Esophagus squamous epithelium (tissue), 5 donors: Measurements from ENCODE around the gene CDH12. TPM values are rescaled to one million over a fixed set of nuclear protein-coding genes. Genes with fewer than 3 reads are reported as not detected.

Experiments
- DNase-seq: peaks from one replicate; lab custom pipeline; 2025; lab: John Stamatoyannopoulos, UW
- H3K27ac ChIP-seq, 4 donors: fragments of 200-600 bp; sonication (generic); one replicate each; pipeline ENCODE4 v1.5.1; 2016 to 2019; ENCODE audit warnings: mild to moderate bottlenecking in 1 of 4
- H3K27me3 ChIP-seq, 4 donors: fragments of 200-600 bp; sonication (generic); 1 replicate in 3 of 4; 2 replicates in 1 of 4; pipeline versions ENCODE4 v1.5.1 to v1.6.0; 2017 to 2021; ENCODE audit warnings: antibody characterized with exemption in 1 of 4
- H3K36me3 ChIP-seq, 3 donors: fragments of 200-600 bp; sonication (generic); one replicate each; pipeline ENCODE4 v1.5.1; 2016 to 2019
- H3K4me1 ChIP-seq, 3 donors: fragments of 200-600 bp; sonication (generic); one replicate each; pipeline ENCODE4 v1.5.1; 2017 to 2019
- H3K4me3 ChIP-seq, 4 donors: fragments of 200-600 bp; sonication (generic); 1 replicate in 3 of 4; 2 replicates in 1 of 4; pipeline ENCODE4 v1.5.1; 2016 to 2019; ENCODE audit warnings: mild to moderate bottlenecking in 2 of 4, moderate library complexity in 1 of 4
- H3K9me3 ChIP-seq, 3 donors: fragments of 200-600 bp; sonication (generic); one replicate each; pipeline ENCODE4 v1.5.1; 2016 to 2019
- CTCF ChIP-seq, 6 experiments: fragments of 450-650 bp in 4 of 6; fragments of 200-600 bp in 2 of 6; sonication (generic) in 2 of 6; IDR thresholded peaks; one replicate each; pipeline ENCODE4 v1.5.1; 2016 to 2019; ENCODE audit warnings: antibody characterized with exemption in 6 of 6, mild to moderate bottlenecking in 4 of 6, moderate library complexity in 4 of 6
- POLR2A ChIP-seq, 4 donors: fragments of 450-650 bp; IDR thresholded peaks; one replicate each; pipeline ENCODE4 v1.6.1; 2017; ENCODE audit warnings: antibody characterized with exemption in 4 of 4, mild to moderate bottlenecking in 4 of 4, moderate library complexity in 3 of 4
- WGBS, 2 donors: methylation state at CpG; one replicate each; pipeline ENCODE4 v1.1.5; 2018; 5-methylcytosine and 5-hydroxymethylcytosine counted together
- intact Hi-C: fragments of 100-400 bp; cut with DNase I; formaldehyde crosslinking; loops from one replicate; pipeline ENCODE4 v1.15.0; 2022
- total RNA-seq, 4 donors: library from RNA; depleted of rRNA; stranded (reverse); fragments of >200 nt; gene quantifications; one replicate each; pipeline ENCODE4 v1.1.0, GENCODE V29; 2016
- donor health status: DM: yes; HTN: yes; CAD: no.

The CDH12 gene
- total RNA-seq, 4 donors from 2014 or later = not detected

- no peak for TF ChIP-seq POLR2A (IDR thresholded peaks at IDR 0.05)
- no peak for TF ChIP-seq CTCF (IDR thresholded peaks at IDR 0.05)
- intact Hi-C loops = no loop called here
- no peak for DNase-seq
- WGBS, 2 donors = 44 to 58% methylated on average over 2 of the region's 2 CpGs
- Histone ChIP-seq H3K27ac (no peak overlapping the region), H3K4me3 (no peak overlapping the region), H3K9me3 (no peaks in the 10 kb centered on the region), H3K27me3 (no peaks in the 10 kb centered on the region), H3K4me1 (no peaks in the 10 kb centered on the region), H3K36me3 (no peaks in the 10 kb centered on the region)
Observed at GRCh38 chr5:21858441-21858840, 994.7 kb downstream of the CDH12 start.

GRCh38 chr5:21856987-21857386, 996.2 kb downstream of the CDH12 start:
- H3K27ac ChIP-seq = no peak overlapping the region
- intact Hi-C loops = no loop called here
- H3K4me1 ChIP-seq = no peaks in the 10 kb centered on the region
- H3K27me3 ChIP-seq = no peaks in the 10 kb centered on the region
- no peaks in the 10 kb centered on the region for H3K9me3 ChIP-seq
- no peaks in the 10 kb centered on the region for H3K36me3 ChIP-seq
- no peak for DNase-seq
- H3K4me3 ChIP-seq = no peak overlapping the region
- TF ChIP-seq CTCF (IDR thresholded peaks at IDR 0.05) (no peak), POLR2A (IDR thresholded peaks at IDR 0.05) (no peak)
- WGBS, 2 donors = 28 to 43% methylated on average over 3 of the region's 3 CpGs

GRCh38 chr5:21847300-21847699, 1005.8 kb downstream of the CDH12 start:
- TF ChIP-seq CTCF (IDR thresholded peaks at IDR 0.05) (no peak), POLR2A (IDR thresholded peaks at IDR 0.05) (no peak)
- intact Hi-C loops = no loop called here
- Histone ChIP-seq H3K4me3 (no peak overlapping the region), H3K36me3 (no peaks in the 10 kb centered on the region), H3K27ac (no peak overlapping the region), H3K27me3 (no peaks in the 10 kb centered on the region), H3K9me3 (no peaks in the 10 kb centered on the region), H3K4me1 (peaks cover 0 to 6% (median 0%) of the 10 kb centered on the region in 3 donors)
- WGBS, 2 donors = 47 to 65% methylated on average over 2 of the region's 2 CpGs
- no peak for DNase-seq

- TF ChIP-seq CTCF (IDR thresholded peaks at IDR 0.05) (no peak), POLR2A (IDR thresholded peaks at IDR 0.05) (no peak)
- no peaks in the 10 kb centered on the region for H3K27me3 ChIP-seq
- no peak for DNase-seq
- H3K4me1 ChIP-seq = peaks cover 0 to 6% (median 0%) of the 10 kb centered on the region in 3 donors
- H3K4me3 ChIP-seq = no peak overlapping the region
- WGBS, 2 donors = 85 to 90% methylated on average over 1 of the region's 1 CpG
- intact Hi-C loops = no loop called here
- no peaks in the 10 kb centered on the region for H3K9me3 ChIP-seq
- no peaks in the 10 kb centered on the region for H3K36me3 ChIP-seq
- H3K27ac ChIP-seq = no peak overlapping the region
Observed at GRCh38 chr5:21844960-21845359, 1008.2 kb downstream of the CDH12 start.

- Histone ChIP-seq H3K4me1 (no peaks in the 10 kb centered on the region), H3K9me3 (no peaks in the 10 kb centered on the region), H3K36me3 (no peaks in the 10 kb centered on the region), H3K4me3 (no peak overlapping the region), H3K27me3 (no peaks in the 10 kb centered on the region), H3K27ac (no peak overlapping the region)
- TF ChIP-seq POLR2A (IDR thresholded peaks at IDR 0.05) (no peak), CTCF (IDR thresholded peaks at IDR 0.05) (no peak)
- intact Hi-C loops = no loop called here
- DNase-seq = no peak
Observed at GRCh38 chr5:21834863-21835262, 1018.3 kb downstream of the CDH12 start.
